IPS-20b (cell line): ENCODE results near the gene ALAS1.
A peak's percentile ranks its signal among the peaks of the same experiment; 100 is the strongest.

Source experiments
- H3K27ac ChIP-seq: one replicate; pipeline ENCODE4 v1.5.1; 2013; ENCODE audit warnings: low read length
- H3K27me3 ChIP-seq: 2 replicates; pipeline ENCODE4 v1.6.1; 2013; ENCODE audit warnings: mild to moderate bottlenecking, low read length, inconsistent platforms; ENCODE audit not compliant: insufficient read depth
- H3K36me3 ChIP-seq: 2 replicates; pipeline ENCODE4 v1.6.1; 2013; ENCODE audit warnings: low read depth, mild to moderate bottlenecking, inconsistent platforms, low read length, moderate library complexity; ENCODE audit not compliant: insufficient read depth
- H3K4me1 ChIP-seq: 2 replicates; pipeline ENCODE4 v1.6.1; 2013; ENCODE audit warnings: mild to moderate bottlenecking, control low read depth, inconsistent platforms, low read length, moderate library complexity; ENCODE audit not compliant: insufficient read depth
- H3K4me3 ChIP-seq: 2 replicates; pipeline ENCODE4 v1.5.1; 2013; ENCODE audit warnings: mild to moderate bottlenecking, low read length, inconsistent platforms
- H3K9ac ChIP-seq: 2 replicates; pipeline ENCODE4 v1.6.1; 2013; ENCODE audit warnings: low read depth, mild to moderate bottlenecking, inconsistent platforms, low read length, moderate library complexity
- H3K9me3 ChIP-seq: 2 replicates; pipeline ENCODE4 v1.6.1; 2013; ENCODE audit warnings: mild to moderate bottlenecking, low read depth, low read length, inconsistent platforms; ENCODE audit not compliant: insufficient read depth

The ALAS1 gene

DNA sequence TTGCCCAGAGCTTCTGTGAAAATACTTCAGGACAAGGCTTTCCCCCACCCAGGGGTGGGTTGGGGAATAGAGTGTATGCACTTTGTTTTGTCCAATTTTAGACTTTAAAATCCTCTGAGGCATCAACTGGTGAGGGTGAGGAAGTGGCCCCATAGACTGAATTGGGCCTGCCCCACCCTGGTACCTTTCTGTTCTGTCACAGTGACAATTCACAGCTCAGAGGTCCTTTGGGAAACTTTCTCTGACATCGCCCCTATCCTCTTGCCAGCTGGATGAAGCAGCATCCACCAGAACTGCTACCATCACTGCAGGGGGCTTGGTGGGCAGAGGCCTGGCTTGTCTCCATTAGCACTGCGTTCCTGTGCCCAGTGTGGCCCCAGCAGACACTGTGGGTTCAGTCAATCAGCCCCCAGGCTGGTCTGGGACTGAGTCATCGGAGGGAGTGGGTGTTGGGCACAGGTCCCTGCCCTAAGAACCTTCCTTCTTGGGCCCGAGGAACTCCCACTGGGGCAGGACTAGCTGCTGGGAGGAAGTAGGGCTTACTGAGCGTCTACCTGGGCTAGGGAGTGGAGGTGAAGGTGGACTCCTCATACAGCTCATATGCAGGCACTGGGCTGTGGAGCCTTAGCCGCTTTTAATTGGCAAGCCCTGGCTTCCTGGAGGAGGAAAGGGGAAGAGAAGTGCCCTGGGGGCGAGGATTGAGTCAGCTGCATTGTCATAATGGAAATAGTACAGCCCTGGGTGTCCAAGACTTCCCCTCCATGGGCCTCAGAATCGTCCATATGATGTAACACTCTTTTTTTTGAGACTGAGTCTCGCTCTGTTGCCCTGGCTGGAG, 46.0 kb downstream of the ALAS1 start:
- Histone ChIP-seq H3K4me3 (no peak overlapping the region), H3K27ac (no peak overlapping the region), H3K9ac (no peak overlapping the region), H3K27me3 (peaks cover 45% of the 10 kb centered on the region), H3K36me3 (no peaks in the 10 kb centered on the region), H3K4me1 (peaks cover 12% of the 10 kb centered on the region; the same call in 1 of the 2 replicates), H3K9me3 (no peaks in the 10 kb centered on the region)

GRCh38 chr3:52245322-52246263, 47.6 kb downstream of the ALAS1 start, which contains the start of gene PPM1M:
PPM1M (plus strand) TSS chr3:52245759; CDS start chr3:52245825, 66 bp downstream.
- peaks cover 5% of the 10 kb centered on the region; the same call in 1 of the 2 replicates for H3K4me1 ChIP-seq
- no peaks in the 10 kb centered on the region for H3K9me3 ChIP-seq
- H3K27me3 ChIP-seq: peaks cover 45% of the 10 kb centered on the region
- peak within 1 kb of the TSS; percentile 74 for H3K4me3 ChIP-seq
- H3K36me3 ChIP-seq: peaks cover 10% of the 10 kb centered on the region
- H3K9ac ChIP-seq: peak within 1 kb of the TSS; percentile 43; the same call in 1 of the 2 replicates
- no peak within 1 kb of the TSS for H3K27ac ChIP-seq

GRCh38 chr3:52246264-52246620, 48.3 kb downstream of the ALAS1 start:
- peaks cover 13% of the 10 kb centered on the region for H3K36me3 ChIP-seq
- no peaks in the 10 kb centered on the region for H3K9me3 ChIP-seq
- H3K4me1 ChIP-seq: no peaks in the 10 kb centered on the region; the same call in 1 of the 2 replicates
- H3K9ac ChIP-seq: peak overlapping the region; percentile 43; the same call in 1 of the 2 replicates
- H3K27ac ChIP-seq: no peak overlapping the region
- peak overlapping the region; percentile 74 for H3K4me3 ChIP-seq
- peaks cover 45% of the 10 kb centered on the region for H3K27me3 ChIP-seq

- H3K36me3 ChIP-seq: peaks cover 20% of the 10 kb centered on the region
- H3K27me3 ChIP-seq: peaks cover 45% of the 10 kb centered on the region
- no peak overlapping the region for H3K9ac ChIP-seq
- H3K4me3 ChIP-seq: peak overlapping the region; percentile 74; the same call in 1 of the 2 replicates
- H3K27ac ChIP-seq: no peak overlapping the region
- no peaks in the 10 kb centered on the region for H3K9me3 ChIP-seq
- no peaks in the 10 kb centered on the region; the same call in 1 of the 2 replicates for H3K4me1 ChIP-seq
Measured at GRCh38 chr3:52246728-52247408, 48.9 kb downstream of the ALAS1 start.

DNA sequence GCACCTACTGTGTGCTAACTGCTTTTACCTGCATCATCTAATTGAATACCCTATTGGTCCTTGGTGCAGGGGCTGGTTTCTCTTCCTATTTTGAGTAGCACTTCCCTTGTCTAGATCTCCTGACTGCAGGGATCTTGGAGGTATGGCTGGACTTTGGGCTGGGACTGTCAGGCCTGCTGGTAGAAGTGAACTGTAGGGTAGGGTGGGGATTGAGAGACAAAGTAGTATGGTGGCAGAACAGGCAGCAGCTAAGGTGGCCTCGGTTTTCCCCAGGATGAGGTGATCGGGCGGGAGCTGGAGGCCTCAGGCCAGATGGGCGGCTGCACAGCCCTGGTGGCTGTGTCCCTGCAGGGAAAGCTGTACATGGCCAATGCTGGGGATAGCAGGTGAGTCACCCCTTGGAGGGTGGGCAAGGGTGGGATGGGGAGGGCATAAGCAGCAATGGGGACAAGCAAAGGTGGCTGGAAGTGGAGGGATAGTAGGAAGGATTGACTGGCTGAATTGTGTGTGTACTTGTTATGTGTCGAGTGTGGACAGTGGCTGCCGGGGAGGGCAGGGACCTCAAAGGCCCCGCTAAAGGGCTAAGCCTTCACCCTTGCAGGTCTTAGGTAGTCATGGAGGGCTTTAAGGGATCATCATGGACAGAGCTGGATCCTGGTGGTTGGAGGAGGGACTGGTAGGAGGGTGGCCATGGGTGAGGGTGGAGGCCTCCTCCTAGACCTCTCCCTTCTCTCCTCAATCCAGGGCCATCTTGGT, 49.6 kb downstream of the ALAS1 start:
- no peaks in the 10 kb centered on the region; the same call in 1 of the 2 replicates for H3K4me1 ChIP-seq
- H3K9ac ChIP-seq: no peak overlapping the region
- H3K27me3 ChIP-seq: peaks cover 45% of the 10 kb centered on the region
- H3K36me3 ChIP-seq: peaks cover 27% of the 10 kb centered on the region
- no peaks in the 10 kb centered on the region for H3K9me3 ChIP-seq
- H3K27ac ChIP-seq: no peak overlapping the region
- H3K4me3 ChIP-seq: no peak overlapping the region

- H3K27ac ChIP-seq: no peak overlapping the region
- no peak overlapping the region for H3K4me3 ChIP-seq
- peaks cover 32% of the 10 kb centered on the region for H3K36me3 ChIP-seq
- H3K27me3 ChIP-seq: peaks cover 45% of the 10 kb centered on the region
- no peak overlapping the region for H3K9ac ChIP-seq
- no peaks in the 10 kb centered on the region for H3K9me3 ChIP-seq
- H3K4me1 ChIP-seq: no peaks in the 10 kb centered on the region; the same call in 1 of the 2 replicates
Measured at GRCh38 chr3:52248165-52248541, 50.2 kb downstream of the ALAS1 start.

GRCh38 chr3:52248816-52249547, 51.0 kb downstream of the ALAS1 start:
- no peak overlapping the region for H3K27ac ChIP-seq
- no peaks in the 10 kb centered on the region; the same call in 1 of the 2 replicates for H3K4me1 ChIP-seq
- H3K27me3 ChIP-seq: peaks cover 37% of the 10 kb centered on the region
- H3K4me3 ChIP-seq: no peak overlapping the region
- H3K9ac ChIP-seq: no peak overlapping the region
- H3K36me3 ChIP-seq: peaks cover 41% of the 10 kb centered on the region
- H3K9me3 ChIP-seq: no peaks in the 10 kb centered on the region

GRCh38 chr3:52249683-52250082, 51.7 kb downstream of the ALAS1 start:
- no peak overlapping the region for H3K9ac ChIP-seq
- peaks cover 30% of the 10 kb centered on the region for H3K27me3 ChIP-seq
- H3K9me3 ChIP-seq: no peaks in the 10 kb centered on the region
- no peak overlapping the region for H3K27ac ChIP-seq
- H3K36me3 ChIP-seq: peaks cover 48% of the 10 kb centered on the region
- H3K4me3 ChIP-seq: no peak overlapping the region
- H3K4me1 ChIP-seq: no peaks in the 10 kb centered on the region; the same call in 1 of the 2 replicates

GRCh38 chr3:52250122-52250521, 52.2 kb downstream of the ALAS1 start:
- no peak overlapping the region for H3K9ac ChIP-seq
- no peak overlapping the region for H3K27ac ChIP-seq
- H3K27me3 ChIP-seq: peaks cover 26% of the 10 kb centered on the region
- H3K4me1 ChIP-seq: no peaks in the 10 kb centered on the region; the same call in 1 of the 2 replicates
- peaks cover 51% of the 10 kb centered on the region for H3K36me3 ChIP-seq
- no peak overlapping the region for H3K4me3 ChIP-seq
- no peaks in the 10 kb centered on the region for H3K9me3 ChIP-seq
